GM18499 (cell line): ENCODE results near the gene USP2.

Experiments
- ATAC-seq: cut with Tn5 transposase; IDR thresholded peaks from one replicate; pipeline ENCODE4 v1.9.1; 2021; ENCODE audit warnings: moderate number of reproducible peaks; ENCODE audit not compliant: insufficient read depth, unreplicated experiment

Gene USP2

DNA sequence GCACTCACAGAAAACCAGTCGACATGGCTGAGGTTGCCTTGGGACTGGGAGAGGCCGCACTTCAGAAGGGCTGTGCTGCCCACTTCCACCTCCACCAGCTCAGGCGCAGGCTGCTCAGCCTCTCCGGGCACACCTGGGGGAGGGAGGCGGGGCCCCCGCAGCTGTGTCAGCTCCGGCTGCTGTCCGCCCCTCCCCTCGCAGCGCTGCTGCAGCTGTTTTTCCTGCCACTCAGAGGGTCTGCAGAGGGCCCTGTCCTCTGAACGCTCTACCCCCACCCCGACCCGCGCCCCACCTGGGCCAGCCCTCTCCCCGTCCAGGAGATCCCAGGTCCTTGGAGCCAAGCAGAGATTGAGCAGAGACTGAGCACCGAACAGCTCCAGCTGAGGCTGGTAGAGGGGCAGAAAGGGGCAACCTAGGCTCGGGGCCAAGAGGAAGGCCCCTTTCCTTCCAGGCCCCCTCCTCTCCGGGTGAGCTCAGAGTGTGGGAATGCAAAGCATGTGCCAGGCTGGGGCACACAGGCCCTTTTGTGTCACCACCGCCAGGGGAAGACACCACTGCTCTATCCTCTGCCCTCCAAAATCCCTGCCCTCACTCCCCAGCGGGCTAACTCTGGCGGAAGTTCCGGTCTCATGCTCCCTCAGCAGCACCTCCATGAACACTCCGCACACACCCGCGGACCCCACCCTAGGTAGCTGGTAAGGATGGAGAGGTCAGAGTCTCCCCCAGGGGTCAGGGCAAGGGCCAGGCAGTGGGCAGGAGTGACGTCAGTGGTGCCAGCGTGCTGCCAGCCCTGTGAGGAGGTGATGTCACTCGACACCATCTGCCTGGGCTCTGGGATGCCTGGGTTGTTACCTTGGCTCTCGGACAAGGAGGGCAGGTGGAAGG lies 66.1 kb downstream of the USP2 start:
- no peak for ATAC-seq

GRCh38 chr11:119314726-119315125 lies 66.8 kb downstream of the USP2 start:
- no peak for ATAC-seq

DNA sequence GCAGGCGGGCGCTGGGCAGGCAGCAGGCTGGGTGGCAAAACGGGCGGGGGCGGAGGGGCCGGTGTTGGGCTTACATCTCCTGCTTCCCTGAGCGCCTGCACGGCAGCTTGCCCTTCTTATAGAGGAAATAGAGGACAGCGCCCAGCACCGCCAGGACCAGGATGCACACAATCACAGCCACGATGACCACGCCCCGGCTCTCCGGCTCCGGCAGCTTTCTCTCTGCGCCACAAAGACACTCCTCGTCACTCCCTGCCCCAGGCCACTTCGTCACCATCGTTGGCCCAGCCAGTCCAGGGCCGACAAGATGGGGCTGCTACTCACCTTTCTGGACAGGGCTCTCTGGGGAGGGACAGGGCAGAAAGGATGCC lies 70.8 kb downstream of the USP2 start:
- no peak for ATAC-seq

DNA sequence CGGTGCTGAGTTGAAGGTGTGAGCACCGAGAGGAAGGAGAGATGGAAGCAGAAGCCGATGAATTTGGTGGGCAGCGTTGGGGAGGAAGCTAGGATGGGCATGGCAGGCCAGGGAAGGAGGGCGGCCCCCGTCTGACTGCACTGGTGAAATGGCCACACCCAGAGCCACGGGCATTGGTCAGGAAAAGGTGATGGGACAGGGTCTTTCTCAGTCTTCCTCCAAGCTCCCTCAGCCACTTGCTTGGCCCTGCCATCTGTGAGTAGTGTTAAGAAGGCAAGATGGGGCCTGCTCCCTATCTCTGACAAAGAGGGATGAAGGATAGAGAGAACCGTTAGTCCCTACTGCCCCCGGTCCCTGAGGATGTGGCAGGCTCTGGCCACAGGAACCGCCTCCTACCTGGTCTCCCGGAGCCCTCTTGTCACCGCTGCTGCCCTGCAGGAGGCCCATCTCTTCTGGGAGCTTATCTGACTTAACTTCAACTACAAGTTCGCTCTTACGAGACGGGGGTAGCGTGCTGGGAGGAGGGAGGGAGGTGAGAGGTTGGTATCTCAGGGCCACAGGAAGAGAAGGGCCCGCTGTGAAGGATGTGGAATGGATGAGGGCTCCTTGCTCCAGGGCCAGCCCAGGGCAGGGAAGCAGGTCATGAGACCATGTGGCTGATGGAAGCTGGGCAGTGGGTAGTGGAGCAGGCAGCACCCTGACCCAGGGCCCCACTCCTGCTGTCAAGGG lies 71.4 kb downstream of the USP2 start:
- no peak for ATAC-seq

GRCh38 chr11:119309411-119309810 lies 72.1 kb downstream of the USP2 start:
- no peak for ATAC-seq

- ATAC-seq, result no peak
Measured at GRCh38 chr11:119307974-119308373, 73.5 kb downstream of the USP2 start.

- no peak for ATAC-seq
Measured at GRCh38 chr11:119307219-119307618, 74.3 kb downstream of the USP2 start.

DNA sequence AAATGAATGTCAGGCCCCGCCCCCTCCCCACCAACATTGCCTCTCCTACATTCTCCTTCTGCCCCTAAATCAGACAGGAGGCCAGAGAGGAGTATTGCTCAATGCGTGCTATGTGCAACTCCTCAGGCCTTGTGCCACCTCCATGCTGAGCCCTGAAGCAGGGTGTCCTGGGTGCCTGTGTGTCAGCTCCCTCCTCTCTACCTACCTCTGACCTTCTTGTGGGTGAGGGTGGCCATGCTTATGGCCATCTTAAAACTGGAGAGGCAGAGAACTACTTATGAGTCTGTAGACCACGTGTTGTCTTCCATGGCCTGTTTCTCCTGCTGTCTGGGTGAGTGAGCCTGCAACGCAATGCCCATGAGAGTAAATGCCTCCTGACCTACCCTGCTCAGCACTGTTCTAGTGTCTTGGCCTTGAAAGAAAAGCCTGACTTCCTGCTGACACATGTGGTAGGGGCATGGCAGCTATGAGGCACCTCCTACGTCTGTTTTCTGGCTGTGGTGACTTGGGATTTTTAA lies 75.1 kb downstream of the USP2 start:
- ATAC-seq, result no peak

DNA sequence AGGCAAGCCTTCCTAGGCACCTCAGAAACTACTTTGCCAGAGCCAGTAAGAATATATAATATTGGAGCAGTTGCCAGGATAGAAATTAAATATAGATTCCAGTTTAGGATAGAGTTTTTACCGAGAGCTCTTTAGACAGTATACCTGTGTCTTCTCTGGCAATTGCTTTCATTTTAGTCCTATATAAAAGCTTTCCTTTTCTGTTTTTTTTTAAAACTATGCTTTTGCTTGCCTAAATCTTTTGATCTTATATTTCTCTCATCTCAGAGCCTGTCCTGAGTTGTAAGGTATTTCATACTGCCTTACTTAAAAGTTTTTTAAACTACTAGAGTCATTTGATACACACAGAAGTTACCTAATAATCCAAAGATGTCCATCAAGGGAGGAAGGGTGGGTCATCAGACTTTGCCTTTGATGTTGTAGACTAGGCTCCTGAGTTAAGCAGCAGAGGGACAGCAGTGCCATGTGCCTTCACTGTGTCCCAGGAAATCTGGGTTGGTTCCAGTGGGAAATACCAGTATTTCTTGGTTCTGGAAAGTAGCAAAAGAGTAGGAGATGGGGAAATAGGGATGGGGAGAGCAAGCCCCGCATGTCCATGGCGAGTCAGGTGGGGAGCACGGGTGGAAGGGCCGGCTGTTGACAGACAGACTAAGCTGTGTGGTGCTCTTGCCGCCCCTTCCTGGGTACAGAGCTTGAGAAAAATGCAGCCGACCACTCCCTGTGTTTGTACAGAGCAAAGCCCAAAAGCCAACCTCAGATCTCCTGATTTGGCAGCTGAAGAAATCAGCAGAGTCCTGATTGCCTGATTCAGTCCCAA lies 75.7 kb downstream of the USP2 start:
- no peak for ATAC-seq
